ENCODE data around the gene ZSWIM9. TPM values are rescaled to one million over a fixed set of nuclear protein-coding genes. Genes with fewer than 3 reads are reported as not detected.

ZSWIM9 gene
- total RNA-seq, 1 donor from 2014 or later: 6.7 TPM

DNA sequence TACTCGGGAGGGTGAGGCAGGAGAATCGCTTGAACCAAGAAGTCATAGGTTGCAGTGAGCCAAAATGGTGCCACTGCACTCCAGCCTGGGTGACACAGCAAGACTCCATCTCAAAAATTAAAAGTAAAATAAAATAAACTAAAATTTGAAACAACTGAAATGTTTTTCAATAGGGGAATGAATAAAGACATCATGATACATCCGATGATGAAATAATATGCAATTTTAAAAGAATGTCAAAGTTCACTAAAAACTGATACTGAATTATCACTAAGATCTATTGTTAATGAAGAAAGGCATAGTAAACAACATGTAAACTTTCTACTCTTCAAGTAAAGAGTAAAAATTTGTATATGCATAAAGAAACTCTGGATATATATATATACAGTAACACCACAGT, 76.7 kb downstream of the ZSWIM9 start:
- H3K4me1 Mint-ChIP-seq (ENCODE audit: low read depth, unreplicated experiment): no peaks in the 10 kb centered on the region
- H3K36me3 Mint-ChIP-seq (ENCODE audit: unreplicated experiment): no peaks in the 10 kb centered on the region
- H3K27ac Mint-ChIP-seq (ENCODE audit: unreplicated experiment): no peak overlapping the region
- DNase-seq: no peak
- TF ChIP-seq, protein P1, sequence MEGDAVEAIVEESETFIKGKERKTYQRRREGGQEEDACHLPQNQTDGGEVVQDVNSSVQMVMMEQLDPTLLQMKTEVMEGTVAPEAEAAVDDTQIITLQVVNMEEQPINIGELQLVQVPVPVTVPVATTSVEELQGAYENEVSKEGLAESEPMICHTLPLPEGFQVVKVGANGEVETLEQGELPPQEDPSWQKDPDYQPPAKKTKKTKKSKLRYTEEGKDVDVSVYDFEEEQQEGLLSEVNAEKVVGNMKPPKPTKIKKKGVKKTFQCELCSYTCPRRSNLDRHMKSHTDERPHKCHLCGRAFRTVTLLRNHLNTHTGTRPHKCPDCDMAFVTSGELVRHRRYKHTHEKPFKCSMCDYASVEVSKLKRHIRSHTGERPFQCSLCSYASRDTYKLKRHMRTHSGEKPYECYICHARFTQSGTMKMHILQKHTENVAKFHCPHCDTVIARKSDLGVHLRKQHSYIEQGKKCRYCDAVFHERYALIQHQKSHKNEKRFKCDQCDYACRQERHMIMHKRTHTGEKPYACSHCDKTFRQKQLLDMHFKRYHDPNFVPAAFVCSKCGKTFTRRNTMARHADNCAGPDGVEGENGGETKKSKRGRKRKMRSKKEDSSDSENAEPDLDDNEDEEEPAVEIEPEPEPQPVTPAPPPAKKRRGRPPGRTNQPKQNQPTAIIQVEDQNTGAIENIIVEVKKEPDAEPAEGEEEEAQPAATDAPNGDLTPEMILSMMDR (IDR thresholded peaks at IDR 0.05; ENCODE audit: partially characterized antibody, unreplicated experiment): no peak
- H3K9me3 Mint-ChIP-seq (ENCODE audit: unreplicated experiment): no peaks in the 10 kb centered on the region
- H3K27me3 Mint-ChIP-seq (ENCODE audit: unreplicated experiment): peaks cover 1% of the 10 kb centered on the region
- no peak overlapping the region for H3K4me3 Mint-ChIP-seq (ENCODE audit: unreplicated experiment)

Other genes starting within 250 kb of the ZSWIM9 start
- not detected for gene BSPH1, start 178.5 kb upstream of the ZSWIM9 start, total RNA-seq (ENCODE audit: unreplicated experiment)
- gene ELSPBP1, start 176.0 kb upstream of the ZSWIM9 start, total RNA-seq (ENCODE audit: unreplicated experiment): not detected
- not detected for gene CABP5, start 126.6 kb upstream of the ZSWIM9 start, total RNA-seq (ENCODE audit: unreplicated experiment)
- gene PLA2G4C, start 59.9 kb upstream of the ZSWIM9 start, total RNA-seq (ENCODE audit: unreplicated experiment): 2.5 TPM
- gene LIG1, start 336 bp upstream of the ZSWIM9 start, total RNA-seq (ENCODE audit: unreplicated experiment): 16.9 TPM
- 41.9 TPM for gene CARD8, start 85.2 kb downstream of the ZSWIM9 start, total RNA-seq (ENCODE audit: unreplicated experiment)
- 3.7 TPM for gene ZNF114, start 99.4 kb downstream of the ZSWIM9 start, total RNA-seq (ENCODE audit: unreplicated experiment)
- 6.5 TPM for gene EMP3, start 154.9 kb downstream of the ZSWIM9 start, total RNA-seq (ENCODE audit: unreplicated experiment)
- gene TMEM143, start 193.3 kb downstream of the ZSWIM9 start, total RNA-seq (ENCODE audit: unreplicated experiment): 11.9 TPM
- gene SYNGR4, start 193.7 kb downstream of the ZSWIM9 start, total RNA-seq (ENCODE audit: unreplicated experiment): not detected
- gene KDELR1, start 220.9 kb downstream of the ZSWIM9 start, total RNA-seq (ENCODE audit: unreplicated experiment): 213 TPM
- 21.7 TPM for gene GRIN2D, start 223.0 kb downstream of the ZSWIM9 start, total RNA-seq (ENCODE audit: unreplicated experiment)